NCI-H2196 treated with DMSO at 0.1 percent for 48 hours (cell line): ENCODE results near the gene TEX35.

Experiments
- DNase-seq: peaks from one replicate; lab custom pipeline; 2025; ENCODE audit not compliant: unreplicated experiment; lab: John Stamatoyannopoulos, UW

The TEX35 gene

DNA sequence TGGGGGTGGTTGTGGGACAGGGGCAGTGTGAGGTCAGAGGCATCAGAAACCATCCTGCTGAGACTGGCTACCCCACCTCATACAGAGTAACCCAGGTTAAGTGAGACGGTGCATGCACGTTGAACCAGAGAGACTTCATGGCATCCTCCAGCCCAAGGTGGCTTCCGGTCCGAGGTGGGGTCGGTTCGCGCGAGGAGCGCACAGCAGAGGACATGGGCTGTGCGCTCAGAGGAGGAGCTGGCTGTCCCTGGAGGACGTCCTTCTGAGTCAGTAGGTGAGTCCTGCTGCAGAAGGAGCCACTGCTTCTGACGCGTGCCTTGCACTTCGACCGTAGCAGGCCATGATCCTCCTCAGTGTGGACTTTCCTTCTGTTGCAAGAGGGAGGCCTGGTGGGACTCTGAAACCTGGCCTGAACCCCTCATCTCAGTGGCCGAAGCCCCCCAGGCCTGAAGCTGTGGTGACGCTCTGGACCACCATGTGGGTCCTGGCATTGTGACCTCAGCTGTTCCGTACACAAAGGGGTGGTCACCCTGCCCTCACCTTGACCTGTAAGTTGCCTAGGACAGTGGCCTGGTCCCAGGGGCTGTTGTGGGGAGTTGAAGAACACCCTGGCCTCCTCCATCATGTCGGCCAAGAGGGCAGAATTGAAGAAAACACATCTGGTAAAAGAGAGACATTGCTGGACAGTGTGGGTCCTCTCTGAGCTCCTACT is at the start of gene TEX35:
TSS of gene TEX35 (plus strand) at position 544 of the 712 bp plus-strand sequence. CDS start at position 624, 80 bp downstream.
- no peak for DNase-seq

GRCh38 chr1:178464141-178464540 is 48.8 kb upstream of the TEX35 start:
- DNase-seq, result no peak

GRCh38 chr1:178464566-178464965 is 48.3 kb upstream of the TEX35 start:
- no peak for DNase-seq

GRCh38 chr1:178465011-178465410 is 47.9 kb upstream of the TEX35 start:
- no peak for DNase-seq

GRCh38 chr1:178467837-178468236 is 45.1 kb upstream of the TEX35 start:
- no peak for DNase-seq

DNA sequence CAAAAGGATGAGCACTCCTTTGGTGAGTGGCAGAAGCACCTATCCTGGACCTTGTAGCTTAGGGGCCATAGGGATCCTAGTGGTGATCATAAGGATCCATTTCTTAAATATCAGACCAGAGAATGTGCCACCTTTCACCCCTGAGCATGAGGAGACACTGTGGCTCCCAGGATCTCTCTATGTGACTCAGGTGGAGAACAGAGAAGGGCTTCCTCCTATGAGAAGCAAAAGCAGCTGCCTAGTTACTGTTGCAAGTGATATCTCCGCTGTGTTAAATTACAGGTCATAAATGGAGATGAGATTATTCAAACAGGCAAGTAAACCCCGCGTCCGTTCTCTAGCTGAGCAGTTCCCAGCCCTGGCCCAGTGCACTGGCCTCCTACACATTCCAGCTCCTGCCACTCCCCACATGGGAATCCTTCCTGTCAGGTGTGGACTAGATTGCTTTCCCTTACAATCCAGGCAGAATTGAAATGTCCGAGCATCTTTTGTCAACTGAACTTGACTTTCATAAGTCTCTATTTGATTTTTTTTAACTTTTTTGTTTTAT is 42.4 kb upstream of the TEX35 start:
- no peak for DNase-seq

DNA sequence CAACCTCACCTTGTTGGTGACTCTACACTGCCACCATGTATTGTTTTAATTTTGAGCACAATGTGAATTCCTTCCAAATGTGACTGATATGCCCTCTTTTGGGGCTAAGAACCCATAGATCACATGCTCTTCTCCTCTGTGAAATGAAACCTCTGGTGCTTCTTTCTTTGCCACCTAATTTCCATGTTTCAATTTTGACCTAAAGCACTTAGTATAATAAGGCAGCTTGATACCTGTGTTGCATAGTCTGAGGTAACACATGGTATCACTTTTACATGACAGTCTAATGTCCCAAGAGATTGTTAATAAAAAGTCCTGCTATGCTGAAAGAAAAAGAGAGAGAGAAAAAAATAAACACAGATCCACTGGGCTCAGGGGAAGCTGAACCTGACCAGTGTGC is 40.4 kb upstream of the TEX35 start:
- no peak for DNase-seq

DNA sequence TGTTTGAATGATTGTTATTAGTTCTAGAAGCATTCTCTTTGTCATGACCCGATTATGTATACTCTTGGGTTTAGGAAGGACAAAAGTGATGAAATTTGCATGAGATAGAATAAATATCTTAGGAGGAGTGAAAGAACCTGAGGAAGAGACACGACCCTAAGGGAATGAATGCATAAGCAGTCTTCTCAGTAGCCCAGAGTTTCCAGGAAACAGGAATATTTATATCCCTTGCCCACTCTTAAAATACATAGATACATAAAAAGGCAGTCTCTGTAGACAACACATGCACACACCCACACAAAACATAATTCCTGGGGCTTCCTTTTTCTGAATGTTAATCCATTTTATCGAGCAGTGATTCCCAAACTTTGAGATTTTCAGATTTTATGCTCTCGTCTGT is 35.5 kb upstream of the TEX35 start:
- no peak for DNase-seq

- DNase-seq, result no peak
Measured at GRCh38 chr1:178477841-178478240, 35.1 kb upstream of the TEX35 start.

DNA sequence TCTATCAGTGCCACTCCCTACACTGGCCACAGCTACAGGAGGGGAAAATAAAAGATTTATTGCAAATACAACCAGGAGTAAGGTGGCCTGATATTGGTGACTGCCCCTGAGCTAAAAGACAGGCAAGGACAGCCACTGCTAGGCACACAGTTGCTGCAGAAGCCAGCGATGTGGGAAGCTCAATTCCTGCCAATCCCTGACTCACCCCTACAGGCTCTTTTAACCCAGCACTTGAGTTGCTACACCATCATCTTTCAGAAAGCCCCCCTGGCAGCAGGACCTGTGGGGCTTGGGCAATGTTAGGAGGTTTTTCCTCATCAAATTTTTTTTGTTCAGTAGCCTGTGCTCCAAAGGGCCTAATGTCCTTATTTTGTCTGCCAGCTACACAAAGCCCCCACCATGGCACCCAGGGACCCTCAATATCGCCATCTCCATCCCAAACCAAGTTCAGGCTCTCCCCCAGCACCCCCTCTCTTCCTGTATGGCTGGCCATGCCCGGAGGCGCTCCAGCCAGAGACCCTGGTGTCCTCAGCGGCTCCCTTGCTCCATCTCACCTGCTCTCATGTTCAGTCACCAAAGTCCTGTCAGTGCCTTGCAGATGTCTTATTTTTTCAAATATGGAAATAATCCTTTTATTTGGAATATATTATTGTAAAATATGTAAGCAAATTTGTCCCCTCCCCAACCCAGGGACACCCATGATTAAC is 29.5 kb upstream of the TEX35 start:
- DNase-seq, result no peak

DNA sequence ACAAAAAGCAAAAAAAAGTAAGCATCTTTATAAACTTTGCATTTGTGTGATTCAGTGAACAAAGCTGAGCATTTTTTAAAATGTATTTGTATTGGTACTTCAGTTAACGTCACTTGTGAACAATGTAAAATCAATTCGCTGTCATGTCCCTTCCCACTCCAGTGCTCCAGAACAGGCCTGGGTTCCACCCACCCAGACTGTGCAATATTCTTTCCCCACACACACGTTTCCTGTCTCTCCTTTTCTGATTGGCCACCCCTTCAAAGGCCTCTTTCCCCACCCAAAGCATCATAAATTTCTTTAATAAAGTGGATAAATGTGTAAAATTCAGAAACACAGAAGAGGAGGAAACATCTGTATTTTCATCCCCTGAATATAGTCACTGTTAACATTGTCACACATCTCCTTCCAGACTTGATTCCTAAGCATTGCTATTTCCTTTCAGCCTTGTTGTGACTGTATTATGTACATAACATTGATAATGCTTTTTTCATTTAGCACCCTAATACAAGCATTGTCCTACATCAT is 28.1 kb upstream of the TEX35 start:
- DNase-seq, result no peak

DNA sequence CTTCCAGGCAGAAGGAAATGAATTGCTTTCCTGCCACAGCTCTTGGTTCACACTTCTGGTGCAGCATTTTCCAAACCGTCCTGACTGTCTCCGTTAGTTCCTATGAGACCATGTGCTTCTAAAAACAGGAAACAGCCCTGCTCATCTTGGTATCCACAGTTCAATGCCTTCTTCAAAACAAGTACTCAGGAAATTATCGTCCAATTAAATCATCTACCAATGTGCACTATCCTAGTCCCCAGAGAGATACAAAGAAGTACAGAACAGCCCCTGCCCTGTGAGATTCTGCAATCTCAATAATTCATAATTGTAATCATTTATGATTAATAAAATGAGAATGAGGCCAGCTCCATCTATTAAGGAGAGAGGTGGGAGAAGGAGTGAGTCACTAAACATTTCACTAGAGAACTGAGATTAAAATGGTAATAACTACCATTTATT is 27.3 kb upstream of the TEX35 start:
- DNase-seq, result no peak

GRCh38 chr1:178486100-178487069 is 26.5 kb upstream of the TEX35 start:
- no peak for DNase-seq

- no peak for DNase-seq
Measured at GRCh38 chr1:178487070-178487615, 25.8 kb upstream of the TEX35 start.

DNA sequence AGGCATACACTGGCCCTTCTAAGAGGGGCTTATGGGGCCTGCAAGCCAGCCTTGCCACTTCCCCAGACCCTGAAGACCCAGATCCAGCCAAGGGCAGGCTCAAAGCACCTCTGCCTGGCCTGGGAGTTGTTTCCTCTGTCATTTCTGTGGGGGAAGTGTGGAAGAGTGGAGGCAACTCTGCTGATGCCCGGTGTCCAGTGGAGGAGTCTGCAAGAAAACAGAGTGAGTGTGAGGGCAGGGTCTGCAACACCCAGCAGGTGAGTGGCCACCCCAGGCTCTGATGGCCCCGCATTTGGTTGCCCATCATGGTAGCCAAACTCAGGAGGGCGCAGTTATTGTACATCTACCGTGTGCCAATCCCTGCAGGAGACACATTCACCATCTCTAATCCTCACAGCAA is 24.5 kb upstream of the TEX35 start:
- no peak for DNase-seq

DNA sequence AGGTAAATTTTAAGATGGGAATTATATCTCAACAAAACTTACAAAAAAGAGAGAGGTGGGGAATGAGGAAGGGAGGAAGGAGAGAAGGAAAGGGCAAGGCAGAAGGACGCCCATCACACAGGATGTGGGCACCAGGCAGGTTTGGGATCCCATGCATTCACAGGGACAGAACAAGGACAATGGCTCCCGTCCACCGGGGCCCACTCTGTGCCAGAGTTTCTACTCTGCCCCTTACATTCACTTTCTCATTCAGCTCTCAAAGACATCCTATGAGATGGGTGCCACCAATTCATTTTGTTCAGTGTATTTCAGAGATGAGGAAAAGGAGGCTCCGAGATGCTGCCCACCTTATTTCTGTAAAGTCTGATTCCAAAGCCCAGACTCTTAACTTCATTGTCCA is 23.5 kb upstream of the TEX35 start:
- DNase-seq, result no peak

GRCh38 chr1:178490136-178490535 is 22.8 kb upstream of the TEX35 start:
- DNase-seq, result no peak

- DNase-seq, result no peak
Measured at GRCh38 chr1:178490967-178491366, 21.9 kb upstream of the TEX35 start.

DNA sequence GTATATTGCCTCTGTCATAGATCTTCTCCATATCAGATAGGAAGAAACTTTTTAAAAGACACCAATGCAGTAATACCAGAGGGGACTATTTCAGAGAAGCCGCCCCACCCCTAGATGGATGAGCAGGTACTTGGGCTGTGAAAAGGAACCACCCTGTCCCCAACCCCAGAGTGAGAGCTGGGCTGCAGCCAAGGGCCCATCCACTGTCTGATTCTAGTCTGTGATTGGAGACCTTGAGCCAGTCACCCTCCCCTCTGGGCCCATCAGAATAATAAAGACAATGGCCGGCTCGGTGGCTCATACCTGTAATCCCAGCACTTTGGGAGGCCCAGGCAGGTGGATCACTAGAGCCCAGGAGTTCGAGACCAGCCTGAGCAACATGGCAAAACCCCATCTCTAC is 21.2 kb upstream of the TEX35 start:
- no peak for DNase-seq

GRCh38 chr1:178492341-178492740 is 20.6 kb upstream of the TEX35 start:
- DNase-seq, result no peak

DNA sequence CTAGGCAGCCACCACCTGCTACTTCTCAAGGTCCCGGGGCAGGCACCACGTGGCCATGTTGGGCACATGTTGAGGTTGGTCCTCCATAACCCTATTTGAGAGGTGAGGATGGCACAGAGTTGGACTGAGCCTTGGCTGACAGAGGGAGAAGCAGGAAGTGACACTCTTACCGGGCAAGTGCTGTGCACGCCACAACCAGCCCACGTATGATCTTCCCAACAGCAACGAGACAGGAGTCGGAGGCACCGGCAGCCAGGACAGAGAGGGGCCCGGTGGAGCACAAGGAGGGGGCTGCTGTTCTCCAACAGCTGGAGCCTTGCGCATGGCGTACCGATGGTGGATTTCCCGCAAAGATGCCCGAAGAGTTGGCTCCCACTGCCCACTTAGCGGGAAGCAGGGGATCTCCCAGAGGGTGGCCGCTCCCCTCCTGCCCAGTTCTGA is 19.6 kb upstream of the TEX35 start:
- DNase-seq, result no peak
